HepG2 (cell line): ENCODE measurements around the gene FER1L5. TPM values are rescaled to one million over a fixed set of nuclear protein-coding genes. Genes with fewer than 3 reads are reported as not detected.

Experiments used
- ADNP ChIP-seq: sonication (generic); formaldehyde crosslinking; IDR thresholded peaks from 2 replicates; pipeline ENCODE4 v1.4.0; 2020; ENCODE audit warnings: missing genetic modification reagents
- AHR ChIP-seq: IDR thresholded peaks from 2 replicates; pipeline ENCODE4 v1.6.1; 2018; ENCODE audit warnings: missing genetic modification reagents, missing compliant biosample characterization
- CCDC6 ChIP-seq: sonication (generic); formaldehyde crosslinking; IDR thresholded peaks from 2 replicates; pipeline ENCODE4 v1.8.1; 2022; ENCODE audit warnings: mild to moderate bottlenecking, missing genetic modification reagents, moderate library complexity
- ETV5 ChIP-seq: IDR thresholded peaks from 2 replicates; pipeline ENCODE4 v1.6.1; 2018; ENCODE audit warnings: missing biosample characterization, missing genetic modification reagents, inconsistent platforms, borderline replicate concordance
- IRF2 ChIP-seq: IDR thresholded peaks from 2 replicates; pipeline ENCODE4 v1.6.1; 2018; ENCODE audit warnings: missing genetic modification reagents, missing compliant biosample characterization
- ISL2 ChIP-seq: sonication (generic); formaldehyde crosslinking; IDR thresholded peaks from 2 replicates; pipeline ENCODE4 v1.5.0; 2020; ENCODE audit warnings: missing genetic modification reagents
- KDM5B ChIP-seq: sonication (generic); formaldehyde crosslinking; IDR thresholded peaks from 2 replicates; pipeline ENCODE4 v1.4.0; 2020; ENCODE audit warnings: missing genetic modification reagents, mild to moderate bottlenecking, borderline replicate concordance
- NFIC ChIP-seq: IDR thresholded peaks from 2 replicates; pipeline ENCODE4 v1.6.1; 2012; ENCODE audit warnings: mild to moderate bottlenecking, low read length, inconsistent platforms
- NR2F6 ChIP-seq, 2 experiments: IDR thresholded peaks; 2 replicates each; pipeline ENCODE4 v1.6.1; 2016; ENCODE audit warnings: antibody characterized with exemption in 1 of 2, mild to moderate bottlenecking in 1 of 2
- RBFOX2 ChIP-seq: fragments of 200-400 bp; formaldehyde crosslinking; IDR thresholded peaks from 2 replicates; pipeline ENCODE4 v1.6.1; 2017; ENCODE audit warnings: low read depth, mild to moderate bottlenecking, low read length
- SALL1 ChIP-seq: sonication (generic); formaldehyde crosslinking; IDR thresholded peaks from 2 replicates; pipeline ENCODE4 v1.8.0; 2022; ENCODE audit warnings: mild to moderate bottlenecking, missing genetic modification reagents
- TCF7L2 ChIP-seq: IDR thresholded peaks from 2 replicates; pipeline ENCODE4 v1.6.1; 2011; ENCODE audit warnings: mild to moderate bottlenecking, low read depth, low read length, moderate library complexity
- TRIM24 ChIP-seq: sonication (generic); formaldehyde crosslinking; IDR thresholded peaks from 2 replicates; pipeline ENCODE4 v1.8.0; 2022; ENCODE audit warnings: mild to moderate bottlenecking, missing genetic modification reagents
- U2AF1 ChIP-seq: fragments of 200-400 bp; formaldehyde crosslinking; optimal IDR thresholded peaks from 2 replicates; pipeline ENCODE3; 2017; ENCODE audit warnings: mild to moderate bottlenecking, low read depth, low read length
- ZNF253 ChIP-seq: sonication (generic); formaldehyde crosslinking; IDR thresholded peaks from 2 replicates; pipeline ENCODE4 v1.8.0; 2022; ENCODE audit warnings: mild to moderate bottlenecking, missing genetic modification reagents, borderline replicate concordance
- ZNF263 ChIP-seq: sonication (generic); formaldehyde crosslinking; IDR thresholded peaks from 2 replicates; pipeline ENCODE4 v1.4.0; 2020; ENCODE audit warnings: missing genetic modification reagents
- ZNF460 ChIP-seq: sonication (generic); formaldehyde crosslinking; IDR thresholded peaks from 2 replicates; pipeline ENCODE4 v1.5.1; 2020; ENCODE audit warnings: missing genetic modification reagents, mild to moderate bottlenecking, borderline replicate concordance
- ZNF530 ChIP-seq: sonication (generic); formaldehyde crosslinking; IDR thresholded peaks from 2 replicates; pipeline ENCODE4 v1.5.0; 2020; ENCODE audit warnings: low read depth, mild to moderate bottlenecking, missing genetic modification reagents
- ZNF788 ChIP-seq: sonication (generic); formaldehyde crosslinking; IDR thresholded peaks from 2 replicates; pipeline ENCODE4 v1.5.0; 2020; ENCODE audit warnings: mild to moderate bottlenecking, missing genetic modification reagents, borderline replicate concordance
- ZSCAN9 ChIP-seq: IDR thresholded peaks from 2 replicates; pipeline ENCODE4 v1.6.1; 2016; ENCODE audit warnings: borderline replicate concordance
- polyA plus RNA-seq, 8 experiments: library from polyadenylated mRNA; depleted of rRNA in 3 of 8; stranded (reverse) in 7 of 8; unstranded in 1 of 8; fragments of >200 nt; fragmentation: Illumina TruSeq in 4 of 8; extraction: Trizol in 4 of 8; gene quantifications; 2 replicates each; pipeline versions ENCODE4 v1.2.1 to v1.2.3, GENCODE V29; 2011 to 2016; ENCODE audit warnings: low read depth in 4 of 8, missing spikeins in 1 of 8, mixed read lengths in 1 of 8; ENCODE audit not compliant: insufficient read depth in 1 of 8
- total RNA-seq, 5 experiments: library from RNA; depleted of rRNA; stranded (reverse); fragments of >200 nt; fragmentation: Illumina TruSeq; extraction: Trizol; gene quantifications; 2 replicates each; pipeline ENCODE4 v1.2.3, GENCODE V29; 2016; ENCODE audit warnings: low read depth in 1 of 5
- TF ChIP-seq, protein P1 (sequence below): sonication (generic); formaldehyde crosslinking; IDR thresholded peaks from 2 replicates; pipeline ENCODE4 v1.4.0; 2020; ENCODE audit warnings: mild to moderate bottlenecking, missing genetic modification reagents
- TF ChIP-seq, protein P2 (sequence below): sonication (generic); formaldehyde crosslinking; IDR thresholded peaks from 2 replicates; pipeline ENCODE4 v1.4.0; 2020; ENCODE audit warnings: missing genetic modification reagents, mild to moderate bottlenecking, borderline replicate concordance
- TF ChIP-seq, protein P3 (sequence below): IDR thresholded peaks from 2 replicates; pipeline ENCODE4 v1.6.1; 2016; ENCODE audit warnings: low read depth, borderline replicate concordance
- TF ChIP-seq, protein P4 (sequence below): sonication (generic); formaldehyde crosslinking; IDR thresholded peaks from 2 replicates; pipeline ENCODE4 v1.5.1; 2020; ENCODE audit warnings: missing genetic modification reagents, mild to moderate bottlenecking, borderline replicate concordance
- TF ChIP-seq, protein P5 (sequence below): IDR thresholded peaks from 2 replicates; pipeline ENCODE4 v1.6.1; 2016; ENCODE audit warnings: missing compliant biosample characterization, missing genetic modification reagents, borderline replicate concordance

Gene FER1L5
- total and polyA plus RNA-seq, 2 of the 13 experiments (the other 11 are each of a cell fraction or from before 2014, with no cell fraction given): 0.02 to 0.08 TPM

DNA sequence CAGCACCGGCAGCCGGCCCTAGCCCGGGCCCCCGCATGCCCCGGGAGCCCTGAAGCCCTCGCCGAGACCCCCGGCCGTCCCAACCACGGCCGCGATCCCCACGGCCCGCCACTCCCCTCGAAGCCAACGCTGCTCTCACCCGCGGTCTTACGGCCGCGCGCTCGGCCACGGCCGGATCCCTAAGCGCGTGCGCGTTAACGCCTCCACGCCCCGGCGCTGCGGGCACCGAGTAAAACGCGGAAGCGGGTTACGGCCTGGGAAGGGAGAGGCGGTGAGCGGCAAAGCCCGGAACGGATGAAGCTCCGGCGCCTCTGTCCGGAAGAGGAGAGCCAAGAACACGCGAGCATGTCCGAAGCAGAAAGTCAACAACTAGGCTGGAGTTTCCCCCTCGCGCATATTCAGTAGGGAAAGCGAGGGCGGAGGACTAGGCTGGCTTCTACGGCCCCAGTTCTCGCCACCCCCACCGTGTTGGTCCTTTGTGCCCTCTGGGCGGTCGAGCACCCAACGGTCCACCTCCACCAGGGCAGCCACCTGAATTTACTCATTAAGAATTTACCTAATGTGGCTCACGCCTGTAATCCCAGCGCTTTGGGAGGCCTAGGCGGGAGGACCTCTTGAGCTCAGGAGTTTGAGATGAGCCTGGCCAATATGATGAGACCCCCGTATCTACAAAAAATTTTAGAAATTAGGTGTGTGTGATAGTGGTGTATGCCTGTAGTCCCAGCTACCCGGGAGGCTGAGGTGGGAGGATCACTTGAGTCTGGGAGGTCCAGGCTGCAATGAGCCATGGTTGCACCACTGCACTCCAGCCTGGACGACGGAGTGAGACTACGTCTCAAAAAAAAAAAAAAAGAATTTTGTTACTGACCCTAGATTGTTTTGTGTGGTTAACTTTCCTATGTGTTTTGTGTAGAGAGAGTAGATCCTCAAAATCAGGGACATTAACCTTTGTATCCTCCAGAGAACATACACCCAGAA is 4.1 kb upstream of the FER1L5 start, which contains the start of gene KANSL3 (continued):
- TF ChIP-seq U2AF1 (peak; percentile 99), TCF7L2 (no peak), AHR (CRISPR knock-in tag) (peak; percentile 96), ZNF460 (CRISPR knock-in tag) (peak; percentile 82; the same call in 1 of the 2 replicates), ZNF530 (CRISPR knock-in tag) (no peak), RBFOX2 (peak; percentile 98), ZNF263 (peak; percentile 75), ZNF253 (no peak), NFIC (no peak), NR2F6 (IDR thresholded peaks at IDR 0.05) (no peak; the same call in 1 of the 2 replicates), NR2F6 (CRISPR knock-in tag; IDR thresholded peaks at IDR 0.05) (peak; percentile 86; the same call in 1 of the 2 replicates), IRF2 (CRISPR knock-in tag) (peak; percentile 99), SALL1 (CRISPR knock-in tag) (peak; percentile 99), ADNP (peak; percentile 81; the same call in 1 of the 2 replicates), ZNF788 (peak; percentile 100), ZSCAN9 (peak; percentile 99), KDM5B (CRISPR knock-in tag) (peak; percentile 98), TRIM24 (no peak), ETV5 (peak; percentile 99), ISL2 (peak; percentile 93), CCDC6 (CRISPR knock-in tag) (peak; percentile 99; the same call in 1 of the 2 replicates)
- TF ChIP-seq, protein P1, sequence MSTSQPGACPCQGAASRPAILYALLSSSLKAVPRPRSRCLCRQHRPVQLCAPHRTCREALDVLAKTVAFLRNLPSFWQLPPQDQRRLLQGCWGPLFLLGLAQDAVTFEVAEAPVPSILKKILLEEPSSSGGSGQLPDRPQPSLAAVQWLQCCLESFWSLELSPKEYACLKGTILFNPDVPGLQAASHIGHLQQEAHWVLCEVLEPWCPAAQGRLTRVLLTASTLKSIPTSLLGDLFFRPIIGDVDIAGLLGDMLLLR: peak; percentile 95
- TF ChIP-seq, protein P2, sequence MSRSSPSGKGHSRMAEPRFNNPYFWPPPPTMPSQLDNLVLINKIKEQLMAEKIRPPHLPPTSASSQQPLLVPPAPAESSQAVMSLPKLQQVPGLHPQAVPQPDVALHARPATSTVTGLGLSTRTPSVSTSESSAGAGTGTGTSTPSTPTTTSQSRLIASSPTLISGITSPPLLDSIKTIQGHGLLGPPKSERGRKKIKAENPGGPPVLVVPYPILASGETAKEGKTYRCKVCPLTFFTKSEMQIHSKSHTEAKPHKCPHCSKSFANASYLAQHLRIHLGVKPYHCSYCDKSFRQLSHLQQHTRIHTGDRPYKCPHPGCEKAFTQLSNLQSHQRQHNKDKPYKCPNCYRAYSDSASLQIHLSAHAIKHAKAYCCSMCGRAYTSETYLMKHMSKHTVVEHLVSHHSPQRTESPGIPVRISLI (CRISPR knock-in tag): peak; percentile 80; the same call in 1 of the 2 replicates
- TF ChIP-seq, protein P3, sequence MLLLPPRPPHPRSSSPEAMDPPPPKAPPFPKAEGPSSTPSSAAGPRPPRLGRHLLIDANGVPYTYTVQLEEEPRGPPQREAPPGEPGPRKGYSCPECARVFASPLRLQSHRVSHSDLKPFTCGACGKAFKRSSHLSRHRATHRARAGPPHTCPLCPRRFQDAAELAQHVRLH: peak; percentile 99
- TF ChIP-seq, protein P4, sequence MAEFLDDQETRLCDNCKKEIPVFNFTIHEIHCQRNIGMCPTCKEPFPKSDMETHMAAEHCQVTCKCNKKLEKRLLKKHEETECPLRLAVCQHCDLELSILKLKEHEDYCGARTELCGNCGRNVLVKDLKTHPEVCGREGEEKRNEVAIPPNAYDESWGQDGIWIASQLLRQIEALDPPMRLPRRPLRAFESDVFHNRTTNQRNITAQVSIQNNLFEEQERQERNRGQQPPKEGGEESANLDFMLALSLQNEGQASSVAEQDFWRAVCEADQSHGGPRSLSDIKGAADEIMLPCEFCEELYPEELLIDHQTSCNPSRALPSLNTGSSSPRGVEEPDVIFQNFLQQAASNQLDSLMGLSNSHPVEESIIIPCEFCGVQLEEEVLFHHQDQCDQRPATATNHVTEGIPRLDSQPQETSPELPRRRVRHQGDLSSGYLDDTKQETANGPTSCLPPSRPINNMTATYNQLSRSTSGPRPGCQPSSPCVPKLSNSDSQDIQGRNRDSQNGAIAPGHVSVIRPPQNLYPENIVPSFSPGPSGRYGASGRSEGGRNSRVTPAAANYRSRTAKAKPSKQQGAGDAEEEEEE: 0 out of 2 replicates have a peak, but pooled peaks have one; percentile 45
- TF ChIP-seq, protein P5, sequence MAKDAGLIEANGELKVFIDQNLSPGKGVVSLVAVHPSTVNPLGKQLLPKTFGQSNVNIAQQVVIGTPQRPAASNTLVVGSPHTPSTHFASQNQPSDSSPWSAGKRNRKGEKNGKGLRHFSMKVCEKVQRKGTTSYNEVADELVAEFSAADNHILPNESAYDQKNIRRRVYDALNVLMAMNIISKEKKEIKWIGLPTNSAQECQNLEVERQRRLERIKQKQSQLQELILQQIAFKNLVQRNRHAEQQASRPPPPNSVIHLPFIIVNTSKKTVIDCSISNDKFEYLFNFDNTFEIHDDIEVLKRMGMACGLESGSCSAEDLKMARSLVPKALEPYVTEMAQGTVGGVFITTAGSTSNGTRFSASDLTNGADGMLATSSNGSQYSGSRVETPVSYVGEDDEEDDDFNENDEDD (CRISPR knock-in tag): peak; percentile 88; the same call in 1 of the 2 replicates
